Activated T-cell treated with anti-CD3 and anti-CD28 coated beads for 24 hours (primary cell): ENCODE measurements around the gene MVB12B.

Experiments
- DNase-seq: peaks from one replicate; pipeline ENCODE4 v3.0.0-alpha.2; 2020; ENCODE audit warnings: low read depth

The MVB12B gene

DNA sequence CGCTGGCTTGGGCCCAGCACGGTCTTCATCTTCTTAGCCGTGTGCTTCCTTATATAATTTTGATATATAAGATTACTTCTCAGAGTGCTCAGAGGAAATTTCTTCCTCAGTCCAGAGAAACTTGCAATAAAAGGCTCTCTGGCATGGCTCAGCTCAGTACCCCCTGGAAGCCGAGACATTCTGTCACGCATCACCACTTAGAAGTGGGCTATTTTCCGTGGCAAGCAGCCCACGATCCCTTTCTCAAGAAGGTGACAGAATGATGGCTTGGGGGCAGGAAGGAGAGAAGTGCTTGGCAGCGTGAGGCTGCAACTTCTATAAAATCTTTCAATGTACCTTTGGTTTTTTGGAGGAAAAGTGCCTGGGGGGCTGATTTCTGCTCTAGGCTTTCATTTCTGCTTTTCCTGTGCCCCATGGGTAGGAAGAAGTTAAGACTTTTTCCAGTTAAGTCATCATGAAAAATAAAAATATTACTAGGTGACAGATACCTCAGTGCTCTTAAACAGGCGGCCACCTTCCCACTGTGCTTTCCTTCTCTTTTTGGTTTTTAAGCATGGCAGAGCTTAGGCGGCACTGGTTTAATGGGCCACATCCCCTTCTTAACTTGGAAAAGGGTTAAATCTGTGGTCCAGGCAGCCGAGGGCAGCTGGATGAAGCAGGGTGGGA is 104.6 kb downstream of the MVB12B start:
- no peak for DNase-seq

DNA sequence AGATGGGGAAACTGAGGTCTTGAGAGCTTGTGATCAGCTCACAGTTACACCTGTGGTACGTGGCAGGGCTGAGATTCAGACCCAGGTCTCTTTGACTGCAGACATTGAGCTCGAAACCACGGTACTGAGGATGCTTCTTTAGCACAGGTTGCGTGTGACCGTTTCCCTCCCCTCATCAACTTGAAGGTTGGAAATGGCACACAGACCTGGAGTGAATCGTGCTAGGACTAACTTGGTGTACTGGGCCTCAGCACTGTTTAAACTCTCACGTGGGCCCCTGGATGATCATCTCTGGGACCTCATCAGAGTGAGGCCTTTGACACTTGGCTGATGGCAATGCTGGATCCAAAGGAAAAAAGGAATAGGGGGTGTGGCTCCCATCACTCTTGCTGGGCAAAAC is 106.0 kb downstream of the MVB12B start:
- no peak for DNase-seq

GRCh38 chr9:126435105-126435504 is 108.5 kb downstream of the MVB12B start:
- no peak for DNase-seq

DNA sequence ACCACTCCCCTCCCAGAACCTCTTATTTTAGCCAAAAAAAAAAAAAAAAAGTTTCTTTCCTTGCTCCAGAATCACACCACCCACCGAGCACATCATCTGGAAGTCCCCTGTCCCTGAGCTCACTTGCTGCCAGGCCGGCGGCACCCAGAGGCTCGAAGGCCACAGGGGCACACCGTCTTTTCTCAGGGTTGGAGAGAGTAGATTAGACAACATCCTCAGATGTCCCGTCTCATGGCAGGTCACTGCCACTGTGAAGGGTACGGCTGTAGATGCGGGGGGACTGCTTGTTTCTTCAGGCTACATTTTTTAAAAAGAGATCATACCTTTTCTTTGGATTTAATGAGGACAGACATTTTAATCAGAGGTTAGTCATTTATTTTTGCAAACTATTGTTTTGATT is 109.0 kb downstream of the MVB12B start:
- DNase-seq = no peak

DNA sequence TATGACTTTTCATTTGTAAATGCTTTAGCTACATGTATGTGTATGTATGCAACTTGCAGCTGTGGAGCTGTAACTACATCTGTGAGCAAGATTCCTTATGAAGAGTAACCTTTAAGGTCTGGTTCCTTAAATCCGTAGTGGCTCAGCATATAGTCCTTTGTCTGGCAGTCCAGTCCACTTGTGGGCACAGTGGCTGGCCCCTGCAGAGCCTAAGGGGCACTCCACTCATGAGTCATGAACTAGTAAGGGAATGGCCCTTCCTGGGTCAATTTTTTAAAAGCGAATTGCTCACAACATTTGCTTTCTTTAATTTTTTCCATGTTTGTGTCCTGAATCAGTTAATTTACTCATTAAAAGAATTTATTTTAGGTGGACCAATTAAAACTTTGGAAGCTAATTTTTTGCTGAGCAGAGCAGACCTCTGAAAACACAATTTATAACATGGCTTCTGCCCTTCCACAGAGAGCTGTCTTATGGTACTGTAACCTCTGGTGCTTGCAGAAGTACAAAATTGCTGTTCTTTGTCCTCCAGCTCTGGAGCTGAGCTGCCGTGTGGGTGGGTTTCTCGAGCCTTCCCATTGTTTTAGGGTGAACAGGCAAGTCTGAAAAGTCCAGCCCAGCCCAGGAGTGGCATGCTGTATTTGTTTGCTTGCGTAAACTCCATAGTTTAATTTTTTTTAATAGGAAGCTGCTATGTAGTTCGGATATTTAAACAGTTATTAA is 110.1 kb downstream of the MVB12B start:
- DNase-seq = no peak

- DNase-seq = no peak
Measured at GRCh38 chr9:126437268-126437666, 110.6 kb downstream of the MVB12B start.

DNA sequence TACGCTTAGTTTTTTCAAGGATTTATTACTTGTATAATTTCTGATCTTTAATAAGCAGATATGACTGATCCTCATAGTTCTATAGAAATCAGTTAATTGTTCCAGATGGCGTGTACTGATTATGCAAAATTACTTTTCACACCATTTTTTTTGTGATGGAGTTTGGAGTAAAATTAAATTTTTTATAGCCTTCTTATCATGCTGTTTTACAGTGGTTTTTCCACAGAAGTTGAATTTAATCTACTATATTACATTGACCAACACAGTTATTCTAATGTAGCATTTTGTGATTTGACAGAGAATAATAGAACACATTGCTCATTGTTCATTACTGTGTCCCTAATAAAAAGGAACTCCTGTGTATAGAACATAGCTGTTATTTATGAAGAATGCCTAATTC is 111.1 kb downstream of the MVB12B start:
- no peak for DNase-seq

- no peak for DNase-seq
Measured at GRCh38 chr9:126438741-126439401, 112.2 kb downstream of the MVB12B start.

DNA sequence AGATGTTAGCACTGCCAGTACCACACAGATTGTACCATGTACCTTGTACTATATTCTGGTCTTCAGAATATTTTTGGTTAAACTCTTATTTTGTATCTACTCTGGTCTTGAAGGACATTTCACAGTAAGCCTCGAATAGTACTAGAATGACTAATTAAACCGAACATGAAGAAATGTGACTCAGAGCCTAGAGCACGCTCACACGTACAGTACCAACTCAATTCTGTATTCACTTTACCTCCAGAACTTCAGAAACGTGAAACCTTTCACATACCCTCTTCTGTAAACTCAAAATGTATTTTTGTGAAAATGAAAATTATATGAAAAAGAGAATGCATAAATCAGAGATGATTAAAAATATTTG is 112.8 kb downstream of the MVB12B start:
- no peak for DNase-seq

DNA sequence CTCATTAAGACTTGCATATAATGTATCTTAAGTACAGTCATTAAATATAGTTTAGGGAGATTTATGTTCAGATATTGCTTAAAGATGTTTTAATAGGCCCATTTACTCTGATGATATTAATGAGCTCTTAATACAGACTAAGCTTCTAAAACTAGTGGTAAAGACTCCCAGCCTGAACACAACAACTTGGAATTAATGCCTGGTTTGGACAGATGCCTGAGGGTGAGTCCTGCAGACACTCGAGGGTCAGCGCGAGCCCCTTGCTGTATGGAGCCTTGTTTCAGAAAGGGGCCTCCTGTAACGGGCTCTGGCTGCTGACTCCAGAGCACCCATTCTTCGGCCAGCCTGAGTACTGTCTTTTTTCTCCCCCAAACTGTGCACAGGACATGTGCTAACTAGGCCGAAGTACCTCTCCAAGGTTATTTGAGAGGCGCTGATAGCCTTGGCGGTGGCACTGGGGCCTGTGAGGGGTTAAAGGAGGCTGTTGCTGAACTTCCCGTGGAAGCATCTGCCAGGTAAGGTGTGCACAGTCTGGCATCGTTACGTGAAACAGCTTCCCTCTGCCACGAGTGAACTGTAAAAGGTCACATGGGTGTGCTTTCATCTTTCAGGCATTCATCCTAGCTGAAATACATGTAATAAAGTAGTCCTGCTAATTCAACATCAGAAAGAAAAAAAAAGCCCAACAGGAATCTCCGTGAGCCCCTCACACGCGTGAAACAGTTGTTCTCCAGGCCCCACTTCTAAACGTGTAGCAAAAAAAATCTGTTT is 113.4 kb downstream of the MVB12B start:
- no peak for DNase-seq

GRCh38 chr9:126440940-126441339 is 114.3 kb downstream of the MVB12B start:
- no peak for DNase-seq

DNA sequence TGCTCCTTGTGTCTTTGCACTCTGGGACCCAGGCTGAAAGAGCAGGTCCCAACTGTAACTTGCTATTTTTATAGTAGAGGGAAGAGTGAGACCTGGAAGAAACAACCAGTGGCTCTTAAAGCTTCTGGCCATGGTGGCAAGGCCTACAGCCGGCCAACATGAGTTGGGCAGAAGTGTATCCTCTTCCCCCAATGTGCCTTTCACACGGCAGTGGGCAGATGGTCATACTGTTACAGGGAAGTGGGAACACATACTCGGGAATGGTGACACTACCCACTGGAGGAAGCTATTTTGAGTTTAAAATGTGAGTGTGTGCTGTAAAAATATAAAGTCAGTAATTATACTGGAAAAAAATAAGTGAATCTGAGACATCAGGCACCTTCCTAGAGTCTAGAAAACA is 116.0 kb downstream of the MVB12B start:
- no peak for DNase-seq

GRCh38 chr9:126443144-126443543 is 116.5 kb downstream of the MVB12B start:
- DNase-seq = no peak

DNA sequence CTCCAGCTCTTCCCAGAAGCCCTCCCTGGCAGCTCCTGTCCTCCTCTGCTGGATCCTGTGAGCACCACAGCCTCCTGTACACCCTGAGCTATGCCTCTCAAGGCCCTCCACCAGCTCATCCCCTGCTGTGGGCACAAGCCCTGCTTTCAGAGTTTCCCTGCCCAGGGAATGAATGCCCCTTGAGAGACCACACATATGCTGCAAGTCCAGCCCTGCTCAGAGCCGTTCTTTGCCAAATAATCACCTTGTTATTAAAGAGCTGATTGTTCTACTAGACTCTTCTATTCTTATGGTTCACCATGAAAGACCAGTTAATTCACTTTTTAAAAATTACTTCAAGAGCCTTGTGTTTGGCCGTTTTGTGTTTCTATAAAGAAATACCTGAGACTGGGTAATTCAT is 121.5 kb downstream of the MVB12B start:
- no peak for DNase-seq

GRCh38 chr9:126448865-126449577 is 122.4 kb downstream of the MVB12B start:
- no peak for DNase-seq

- DNase-seq = no peak
Measured at GRCh38 chr9:126449725-126450667, 123.4 kb downstream of the MVB12B start.

DNA sequence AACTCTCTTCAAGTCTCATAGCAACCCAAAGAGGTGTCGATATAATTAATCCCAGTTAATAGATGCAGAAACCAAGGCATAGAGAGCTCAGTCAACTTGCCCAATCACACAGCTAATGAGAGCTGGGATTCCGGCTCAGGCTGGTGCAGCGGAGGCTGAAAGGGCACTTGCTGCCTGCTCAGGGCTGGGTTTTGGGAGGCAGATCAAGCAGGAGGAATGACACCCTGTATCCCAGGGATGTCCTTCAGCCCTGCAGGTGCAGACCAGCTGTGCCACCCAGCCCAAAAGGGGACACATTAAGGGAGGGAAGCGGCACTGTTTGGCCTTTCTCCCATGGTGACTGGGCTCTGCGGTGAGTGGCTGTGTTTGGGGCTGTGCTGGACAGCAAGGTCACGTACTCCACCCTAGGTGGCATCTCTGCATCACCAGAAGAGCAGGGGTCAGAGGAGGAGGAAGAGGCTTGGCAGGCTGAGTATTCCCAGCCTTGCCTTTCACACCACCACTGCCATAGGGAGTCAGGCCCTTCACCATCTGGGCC is 124.1 kb downstream of the MVB12B start:
- no peak for DNase-seq

- DNase-seq = no peak
Measured at GRCh38 chr9:126451316-126451885, 124.8 kb downstream of the MVB12B start.

DNA sequence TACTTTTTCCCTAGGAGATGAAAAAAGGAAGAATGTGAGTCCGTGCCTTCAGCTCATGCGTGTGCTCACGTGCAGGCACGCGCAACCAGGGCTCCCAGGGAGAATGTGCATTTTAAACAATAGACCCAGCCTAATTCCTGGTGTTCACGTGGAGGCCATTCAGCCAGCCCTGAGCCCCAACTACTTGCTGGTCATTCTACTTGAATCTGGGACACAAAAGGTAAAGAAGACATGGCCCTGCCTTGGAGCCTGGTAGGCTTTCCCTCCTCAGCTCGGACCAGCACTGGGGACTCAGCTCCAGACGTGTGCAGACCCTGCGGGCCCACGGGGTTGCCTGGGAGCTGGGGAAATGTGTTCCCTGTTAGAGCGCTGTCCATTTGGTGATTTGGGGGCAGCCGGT is 125.5 kb downstream of the MVB12B start:
- no peak for DNase-seq
